Measurements from ENCODE around the gene COL28A1. TPM values are rescaled to one million over a fixed set of nuclear protein-coding genes. Genes with fewer than 3 reads are reported as not detected.

COL28A1 gene
- total and polyA plus RNA-seq, 2 of the 13 experiments (the other 11 are each of a cell fraction or from before 2014, with no cell fraction given), result 0.07 to 0.15 TPM

- in situ Hi-C loops (cut with HindIII; ENCODE audit: extremely low pct_ligation_motif_present, low pct_unique_long_range_greater_than_20kb), result no loop called here
- no peaks in the 10 kb centered on the region for H3K36me3 ChIP-seq (replicated peaks in 1 of 2; ENCODE audit: control insufficient read depth in 1 of 2, insufficient read depth in 2 of 2, low read length in 2 of 2)
- ATAC-seq (peak; percentile 91), DNase-seq (ENCODE audit: low spot score) (peak; percentile 62), FAIRE-seq (no peak)
- no peak overlapping the region for H3K9ac ChIP-seq (ENCODE audit: insufficient read depth, low read depth, low read length)
- no peak overlapping the region for H3K4me3 ChIP-seq (replicated peaks in 1 of 3; ENCODE audit: insufficient read depth in 1 of 3, low read depth in 2 of 3, low read length in 3 of 3)
- H3K27ac ChIP-seq (ENCODE audit: extremely low read length, insufficient read depth, low read length), result peak overlapping the region; percentile 15
- H3K79me2 ChIP-seq (ENCODE audit: insufficient read depth, low read length), result no peaks in the 10 kb centered on the region
- H3K9me3 ChIP-seq (ENCODE audit: low read length), result no peaks in the 10 kb centered on the region
- WGBS (ENCODE audit: low lambda C conversion rate), result 2% methylated on average over 3 of the region's 3 CpGs
- no peaks in the 10 kb centered on the region for H3K27me3 ChIP-seq (ENCODE audit: control insufficient read depth in 1 of 2, insufficient read depth in 2 of 2, low read length in 2 of 2)
- no peak overlapping the region for H2AFZ ChIP-seq (ENCODE audit: low read length)
- no TSS peak for BruUV-seq (replicated peaks)
- CTCF ChIA-PET (ENCODE audit: low intra/inter-chr PET ratio, low total read pairs), result no interaction called here
- no peak overlapping the region for H3K4me2 ChIP-seq (ENCODE audit: low read depth, low read length)
- H4K20me1 ChIP-seq (ENCODE audit: insufficient read depth, low read length), result no peaks in the 10 kb centered on the region
- POLR2A ChIA-PET, result no interaction called here
- intact Hi-C loops (cut with micrococcal nuclease; ENCODE audit: unreplicated experiment), result no loop called here
- H3K4me1 ChIP-seq (ENCODE audit: insufficient read depth, low read length), result peaks cover 48% of the 10 kb centered on the region
- TF ChIP-seq BCL6 (CRISPR knock-in tag; IDR thresholded peaks at IDR 0.05) (0 out of 2 replicates have a peak, but pooled peaks have one; percentile 20), PAXIP1 (CRISPR knock-in tag; conservative IDR thresholded peaks at IDR 0.05) (peak; percentile 17; the same call in 1 of the 2 replicates), PPARG (CRISPR knock-in tag; conservative IDR thresholded peaks at IDR 0.05) (no peak), SOX6 (IDR thresholded peaks at IDR 0.05) (no peak), SOX6 (CRISPR knock-in tag; IDR thresholded peaks at IDR 0.05) (peak; percentile 29; the same call in 1 of the 2 replicates), NR2F6 (IDR thresholded peaks at IDR 0.05) (peak; percentile 65), NR2F6 (CRISPR knock-in tag; IDR thresholded peaks at IDR 0.05) (peak; percentile 69), CEBPB (IDR thresholded peaks at IDR 0.05; ENCODE audit: borderline replicate concordance, low read depth, low read length) (peak; percentile 15; the same call in 1 of the 2 replicates), FOXP4 (CRISPR knock-in tag; IDR thresholded peaks at IDR 0.05) (0 out of 2 replicates have a peak, but pooled peaks have one; percentile 22), ZNF484 (CRISPR knock-in tag; IDR thresholded peaks at IDR 0.05; ENCODE audit: borderline replicate concordance, low read depth) (no peak), EHMT2 (IDR thresholded peaks at IDR 0.05; ENCODE audit: borderline replicate concordance, low read depth, low read length) (0 out of 2 replicates have a peak, but pooled peaks have one; percentile 53), TMF1 (CRISPR knock-in tag; IDR thresholded peaks at IDR 0.05; ENCODE audit: low read depth) (no peak), ZNF362 (CRISPR knock-in tag; IDR thresholded peaks at IDR 0.05; ENCODE audit: borderline replicate concordance) (peak; percentile 90), HNF4G (IDR thresholded peaks at IDR 0.05; ENCODE audit: borderline replicate concordance, low read depth, low read length) (peak; percentile 51; the same call in 1 of the 2 replicates), HNF4G (CRISPR knock-in tag; IDR thresholded peaks at IDR 0.05; ENCODE audit: borderline replicate concordance, low read depth) (no peak), MYPOP (CRISPR knock-in tag; IDR thresholded peaks at IDR 0.05) (no peak), HNF4A (CRISPR knock-in tag; IDR thresholded peaks at IDR 0.05) (peak; percentile 54)
Observed at GRCh38 chr7:7517754-7518153, 17.9 kb downstream of the COL28A1 start.

Data from HepG2 (cell line).